ENCODE results near the gene PSMD14. TPM values are rescaled to one million over a fixed set of nuclear protein-coding genes. Genes with fewer than 3 reads are reported as not detected.

PSMD14 gene
- total RNA-seq, 1 donor from 2014 or later, result 36.0 TPM

DNA sequence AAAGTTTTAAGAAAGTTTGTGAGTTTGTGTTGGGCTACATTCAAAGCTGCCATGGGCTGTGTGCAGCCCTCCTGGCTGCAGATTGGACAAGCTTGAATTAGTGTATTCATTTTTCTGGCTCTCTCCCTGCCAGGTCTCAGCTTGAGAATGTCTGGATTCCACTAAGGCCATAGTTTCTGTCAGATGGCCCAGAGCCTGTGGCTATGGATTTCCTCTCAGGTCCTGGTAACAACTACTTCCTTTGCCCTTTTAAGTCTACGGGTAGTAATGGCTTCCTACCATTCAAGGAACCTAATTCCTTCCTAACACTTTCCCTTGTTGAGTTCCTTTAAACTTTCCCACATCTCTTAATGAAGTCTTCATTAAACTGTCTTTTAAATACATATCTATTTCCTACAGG lies 24.3 kb upstream of the PSMD14 start:
- Histone ChIP-seq H3K27me3 (ENCODE audit: control insufficient read depth in 3 of 3, insufficient read depth in 3 of 3, low read length in 3 of 3) (peaks cover 0 to 7% (median 4%) of the 10 kb centered on the region in 3 donors), H3K9ac (ENCODE audit: low read depth in 1 of 3, low read length in 3 of 3) (no peak overlapping the region), H3K27ac (ENCODE audit: low read depth, low read length) (no peak overlapping the region), H3K4me3 (ENCODE audit: low read length in 3 of 3) (no peak overlapping the region), H3K9me3 (ENCODE audit: control insufficient read depth in 3 of 3, low read length in 3 of 3) (peaks cover 0 to 3% (median 1%) of the 10 kb centered on the region in 3 donors), H3K36me3 (ENCODE audit: control insufficient read depth in 3 of 3, insufficient read depth in 3 of 3, low read length in 3 of 3) (no peaks in the 10 kb centered on the region), H3K4me1 (ENCODE audit: control insufficient read depth in 3 of 3, insufficient read depth in 3 of 3, low read length in 3 of 3) (no peaks in the 10 kb centered on the region)

DNA sequence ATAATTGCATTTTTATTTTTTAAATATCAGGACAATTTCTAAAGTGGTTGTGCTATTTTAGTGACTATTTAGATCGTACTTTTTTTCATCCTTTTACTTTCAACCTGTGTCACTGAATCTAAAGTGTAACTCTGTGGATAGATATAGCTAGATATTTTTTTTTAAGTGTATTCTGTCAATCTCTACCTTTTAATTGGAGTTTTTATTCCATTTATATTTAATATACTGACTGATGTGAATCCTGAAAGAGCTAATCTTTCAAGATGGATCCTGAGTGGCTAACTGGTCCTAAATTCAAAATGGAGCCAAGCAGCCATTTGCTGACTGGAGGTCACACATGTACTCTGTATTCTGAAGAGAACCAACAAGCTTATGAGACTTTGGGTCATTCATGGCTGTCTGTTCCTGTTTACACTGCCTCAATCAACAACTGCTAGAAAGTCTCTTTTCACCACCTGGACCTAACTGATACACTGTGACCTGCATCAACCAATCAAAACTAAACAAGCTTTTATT lies 4.6 kb upstream of the PSMD14 start:
- peaks cover 0 to 8% (median 0%) of the 10 kb centered on the region in 3 donors for H3K9me3 ChIP-seq (ENCODE audit: control insufficient read depth in 3 of 3, low read length in 3 of 3)
- H3K27ac ChIP-seq (ENCODE audit: low read depth, low read length), result no peak overlapping the region
- H3K27me3 ChIP-seq (ENCODE audit: control insufficient read depth in 3 of 3, insufficient read depth in 3 of 3, low read length in 3 of 3), result peaks cover 0 to 2% (median 0%) of the 10 kb centered on the region in 3 donors
- H3K36me3 ChIP-seq (ENCODE audit: control insufficient read depth in 3 of 3, insufficient read depth in 3 of 3, low read length in 3 of 3), result no peaks in the 10 kb centered on the region
- no peak overlapping the region for H3K9ac ChIP-seq (ENCODE audit: low read depth in 1 of 3, low read length in 3 of 3)
- H3K4me1 ChIP-seq (ENCODE audit: control insufficient read depth in 3 of 3, insufficient read depth in 3 of 3, low read length in 3 of 3), result peaks cover 0 to 2% (median 0%) of the 10 kb centered on the region in 3 donors
- no peak overlapping the region for H3K4me3 ChIP-seq (ENCODE audit: low read length in 3 of 3)

DNA sequence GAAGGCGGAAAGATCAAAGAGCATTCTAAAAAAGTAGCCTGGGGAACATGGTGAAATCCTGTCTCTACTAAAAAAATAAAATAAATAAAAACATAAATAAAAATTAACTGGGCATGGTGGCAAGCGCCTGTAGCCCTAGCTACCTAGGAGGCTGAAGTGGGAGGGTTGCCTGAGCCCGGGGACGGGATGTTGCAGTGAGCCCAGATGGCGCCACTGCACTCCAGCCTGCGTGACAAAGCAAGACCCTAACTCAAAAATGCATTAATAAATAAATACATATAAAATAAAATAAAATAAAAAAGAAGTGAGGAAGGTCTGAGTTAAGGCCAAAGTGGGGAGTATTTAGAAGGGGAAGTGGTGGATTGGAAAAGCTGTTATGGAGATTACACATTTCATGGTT lies 1.3 kb upstream of the PSMD14 start:
- Histone ChIP-seq H3K9me3 (ENCODE audit: control insufficient read depth in 3 of 3, low read length in 3 of 3) (peaks cover 0 to 8% (median 0%) of the 10 kb centered on the region in 3 donors), H3K4me1 (ENCODE audit: control insufficient read depth in 3 of 3, insufficient read depth in 3 of 3, low read length in 3 of 3) (peaks cover 6 to 7% (median 7%) of the 10 kb centered on the region in 3 donors), H3K36me3 (ENCODE audit: control insufficient read depth in 3 of 3, insufficient read depth in 3 of 3, low read length in 3 of 3) (no peaks in the 10 kb centered on the region), H3K27ac (ENCODE audit: low read depth, low read length) (no peak overlapping the region), H3K4me3 (ENCODE audit: low read length in 3 of 3) (no peak overlapping the region), H3K9ac (ENCODE audit: low read depth in 1 of 3, low read length in 3 of 3) (no peak overlapping the region), H3K27me3 (ENCODE audit: control insufficient read depth in 3 of 3, insufficient read depth in 3 of 3, low read length in 3 of 3) (no peaks in the 10 kb centered on the region)

- peak overlapping the region; percentile 89 to 96 (median 95) for H3K4me3 ChIP-seq (ENCODE audit: low read length in 3 of 3)
- no peaks in the 10 kb centered on the region for H3K27me3 ChIP-seq (ENCODE audit: control insufficient read depth in 3 of 3, insufficient read depth in 3 of 3, low read length in 3 of 3)
- H3K4me1 ChIP-seq (ENCODE audit: control insufficient read depth in 3 of 3, insufficient read depth in 3 of 3, low read length in 3 of 3), result peaks cover 6 to 7% (median 7%) of the 10 kb centered on the region in 3 donors
- peaks cover 0 to 8% (median 0%) of the 10 kb centered on the region in 3 donors for H3K9me3 ChIP-seq (ENCODE audit: control insufficient read depth in 3 of 3, low read length in 3 of 3)
- no peaks in the 10 kb centered on the region for H3K36me3 ChIP-seq (ENCODE audit: control insufficient read depth in 3 of 3, insufficient read depth in 3 of 3, low read length in 3 of 3)
- peak overlapping the region; percentile 69 to 90 (median 89) for H3K9ac ChIP-seq (ENCODE audit: low read depth in 1 of 3, low read length in 3 of 3)
- H3K27ac ChIP-seq (ENCODE audit: low read depth, low read length), result peak overlapping the region; percentile 79
These were observed 549 bp upstream of the PSMD14 start for GRCh38 chr2:161307676-161308075.

DNA sequence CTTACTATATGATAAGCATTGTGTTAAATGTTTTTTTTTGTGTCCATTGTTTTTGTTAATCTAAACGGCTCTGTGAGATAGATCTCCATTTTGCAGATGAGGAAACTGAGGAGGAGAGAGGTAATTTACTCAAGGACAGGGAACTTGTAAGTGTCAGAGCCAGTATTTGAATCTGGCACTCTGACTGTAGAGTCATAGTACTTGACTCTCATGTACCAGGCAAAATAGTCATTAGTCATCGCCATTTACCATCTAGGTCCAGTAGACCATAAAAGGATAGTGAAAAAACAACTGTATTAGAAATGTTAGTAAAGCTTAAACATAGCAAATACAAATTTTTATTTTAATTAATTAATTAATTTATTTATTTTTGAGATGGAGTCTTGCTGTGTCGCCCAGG lies 4.8 kb downstream of the PSMD14 start:
- H3K9me3 ChIP-seq (ENCODE audit: control insufficient read depth in 3 of 3, low read length in 3 of 3), result no peaks in the 10 kb centered on the region
- no peak overlapping the region for H3K4me3 ChIP-seq (ENCODE audit: low read length in 3 of 3)
- H3K27me3 ChIP-seq (ENCODE audit: control insufficient read depth in 3 of 3, insufficient read depth in 3 of 3, low read length in 3 of 3), result no peaks in the 10 kb centered on the region

GRCh38 chr2:161315380-161315779 lies 7.2 kb downstream of the PSMD14 start:
- Histone ChIP-seq H3K27ac (ENCODE audit: low read depth, low read length) (no peak overlapping the region), H3K4me1 (ENCODE audit: control insufficient read depth in 3 of 3, insufficient read depth in 3 of 3, low read length in 3 of 3) (peaks cover 0 to 4% (median 2%) of the 10 kb centered on the region in 3 donors), H3K9me3 (ENCODE audit: control insufficient read depth in 3 of 3, low read length in 3 of 3) (no peaks in the 10 kb centered on the region), H3K36me3 (ENCODE audit: control insufficient read depth in 3 of 3, insufficient read depth in 3 of 3, low read length in 3 of 3) (no peaks in the 10 kb centered on the region), H3K4me3 (ENCODE audit: low read length in 3 of 3) (no peak overlapping the region), H3K27me3 (ENCODE audit: control insufficient read depth in 3 of 3, insufficient read depth in 3 of 3, low read length in 3 of 3) (no peaks in the 10 kb centered on the region), H3K9ac (ENCODE audit: low read depth in 1 of 3, low read length in 3 of 3) (no peak overlapping the region)

More for the DNA sequence above, 4.8 kb downstream of the PSMD14 start:
- no peak overlapping the region for H3K27ac ChIP-seq (ENCODE audit: low read depth, low read length)
- peaks cover 7 to 10% (median 7%) of the 10 kb centered on the region in 3 donors for H3K4me1 ChIP-seq (ENCODE audit: control insufficient read depth in 3 of 3, insufficient read depth in 3 of 3, low read length in 3 of 3)
- H3K9ac ChIP-seq (ENCODE audit: low read depth in 1 of 3, low read length in 3 of 3), result no peak overlapping the region
- no peaks in the 10 kb centered on the region for H3K36me3 ChIP-seq (ENCODE audit: control insufficient read depth in 3 of 3, insufficient read depth in 3 of 3, low read length in 3 of 3)

DNA sequence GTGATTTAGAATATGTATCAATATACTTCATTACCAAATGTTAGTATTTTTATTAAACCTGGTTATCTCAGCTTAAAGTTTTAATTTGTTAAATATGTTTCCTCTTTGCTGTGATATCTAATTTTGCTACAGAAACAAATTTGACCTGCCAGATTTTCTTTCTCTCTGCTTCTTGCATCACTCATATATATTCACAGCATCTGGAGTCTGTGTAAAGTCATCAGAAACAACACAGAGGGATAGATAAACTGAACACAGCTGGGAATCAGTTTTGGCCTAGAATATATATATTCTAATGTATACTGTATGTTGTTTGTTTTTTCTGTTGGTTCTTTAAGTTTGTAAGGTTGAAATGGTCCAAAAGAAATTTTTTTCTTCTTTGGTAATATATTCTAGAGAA lies 8.5 kb downstream of the PSMD14 start:
- Histone ChIP-seq H3K9ac (ENCODE audit: low read depth in 1 of 3, low read length in 3 of 3) (no peak overlapping the region), H3K4me3 (ENCODE audit: low read length in 3 of 3) (no peak overlapping the region), H3K36me3 (ENCODE audit: control insufficient read depth in 3 of 3, insufficient read depth in 3 of 3, low read length in 3 of 3) (peaks cover 0 to 4% (median 3%) of the 10 kb centered on the region in 3 donors), H3K4me1 (ENCODE audit: control insufficient read depth in 3 of 3, insufficient read depth in 3 of 3, low read length in 3 of 3) (peaks cover 0 to 4% (median 2%) of the 10 kb centered on the region in 3 donors), H3K27me3 (ENCODE audit: control insufficient read depth in 3 of 3, insufficient read depth in 3 of 3, low read length in 3 of 3) (no peaks in the 10 kb centered on the region), H3K27ac (ENCODE audit: low read depth, low read length) (no peak overlapping the region), H3K9me3 (ENCODE audit: control insufficient read depth in 3 of 3, low read length in 3 of 3) (no peaks in the 10 kb centered on the region)

DNA sequence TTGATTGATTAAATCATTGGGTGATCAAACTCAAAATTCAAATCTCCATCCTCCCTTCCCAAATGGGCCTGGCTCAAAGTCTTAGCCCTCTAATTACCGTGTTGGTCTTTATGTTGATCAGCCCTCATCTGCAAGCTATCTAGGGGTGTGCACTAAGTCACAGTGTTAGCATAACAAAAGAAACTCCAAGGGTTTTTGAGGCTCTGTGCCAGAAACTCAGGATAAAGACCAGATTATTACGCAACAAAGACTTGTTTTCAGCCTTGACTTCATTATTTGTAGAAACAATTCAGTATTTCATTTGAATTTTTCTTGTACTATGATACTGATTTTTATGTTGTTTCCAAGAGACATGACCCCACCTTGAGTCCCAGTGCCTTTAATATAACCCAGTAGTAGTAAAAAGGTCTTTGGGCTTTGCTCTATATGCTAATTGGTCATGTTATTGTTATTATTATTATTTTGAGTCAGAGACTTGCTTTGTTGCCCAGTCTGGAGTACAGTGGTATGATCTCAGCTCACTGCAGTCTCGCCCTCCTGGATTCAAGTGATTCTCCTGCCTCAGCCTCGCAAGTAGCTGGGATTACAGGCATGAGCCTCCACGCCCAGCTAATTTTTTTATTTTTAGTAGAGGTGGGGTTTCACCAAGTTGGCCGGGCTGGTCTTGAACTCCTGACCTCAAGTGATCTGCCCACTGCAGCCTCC lies 13.9 kb downstream of the PSMD14 start:
- Histone ChIP-seq H3K4me3 (ENCODE audit: low read length in 3 of 3) (no peak overlapping the region), H3K4me1 (ENCODE audit: control insufficient read depth in 3 of 3, insufficient read depth in 3 of 3, low read length in 3 of 3) (no peaks in the 10 kb centered on the region), H3K9ac (ENCODE audit: low read depth in 1 of 3, low read length in 3 of 3) (no peak overlapping the region), H3K27ac (ENCODE audit: low read depth, low read length) (no peak overlapping the region), H3K9me3 (ENCODE audit: control insufficient read depth in 3 of 3, low read length in 3 of 3) (no peaks in the 10 kb centered on the region), H3K27me3 (ENCODE audit: control insufficient read depth in 3 of 3, insufficient read depth in 3 of 3, low read length in 3 of 3) (no peaks in the 10 kb centered on the region), H3K36me3 (ENCODE audit: control insufficient read depth in 3 of 3, insufficient read depth in 3 of 3, low read length in 3 of 3) (peaks cover 0 to 5% (median 4%) of the 10 kb centered on the region in 3 donors)

DNA sequence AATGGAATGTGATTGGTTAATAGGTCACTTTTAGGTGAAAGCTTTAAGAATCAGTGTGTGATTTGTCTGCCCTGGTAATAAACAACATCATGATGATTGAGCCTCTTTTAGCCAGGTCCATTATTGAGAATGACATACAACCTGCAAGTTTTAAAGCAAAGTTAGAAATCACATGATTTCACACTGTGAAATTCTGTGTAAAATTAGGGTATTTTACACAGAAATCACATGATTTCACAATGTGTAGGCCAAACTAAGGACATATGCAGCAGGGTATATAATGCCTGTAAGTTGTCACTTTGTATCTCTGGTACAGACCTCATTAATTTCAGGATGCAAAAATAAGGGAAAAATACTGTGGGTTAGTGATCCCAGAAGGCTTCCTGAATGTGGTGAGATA lies 16.7 kb downstream of the PSMD14 start:
- no peak overlapping the region for H3K27ac ChIP-seq (ENCODE audit: low read depth, low read length)
- H3K4me3 ChIP-seq (ENCODE audit: low read length in 3 of 3), result no peak overlapping the region
- H3K4me1 ChIP-seq (ENCODE audit: control insufficient read depth in 3 of 3, insufficient read depth in 3 of 3, low read length in 3 of 3), result no peaks in the 10 kb centered on the region
- peaks cover 0 to 5% (median 4%) of the 10 kb centered on the region in 3 donors for H3K36me3 ChIP-seq (ENCODE audit: control insufficient read depth in 3 of 3, insufficient read depth in 3 of 3, low read length in 3 of 3)
- no peak overlapping the region for H3K9ac ChIP-seq (ENCODE audit: low read depth in 1 of 3, low read length in 3 of 3)
- no peaks in the 10 kb centered on the region for H3K9me3 ChIP-seq (ENCODE audit: control insufficient read depth in 3 of 3, low read length in 3 of 3)
- H3K27me3 ChIP-seq (ENCODE audit: control insufficient read depth in 3 of 3, insufficient read depth in 3 of 3, low read length in 3 of 3), result no peaks in the 10 kb centered on the region

GRCh38 chr2:161327582-161327981 lies 19.4 kb downstream of the PSMD14 start:
- no peak overlapping the region for H3K9ac ChIP-seq (ENCODE audit: low read depth in 1 of 3, low read length in 3 of 3)
- no peaks in the 10 kb centered on the region for H3K9me3 ChIP-seq (ENCODE audit: control insufficient read depth in 3 of 3, low read length in 3 of 3)
- H3K4me3 ChIP-seq (ENCODE audit: low read length in 3 of 3), result no peak overlapping the region
- no peaks in the 10 kb centered on the region for H3K36me3 ChIP-seq (ENCODE audit: control insufficient read depth in 3 of 3, insufficient read depth in 3 of 3, low read length in 3 of 3)
- H3K4me1 ChIP-seq (ENCODE audit: control insufficient read depth in 3 of 3, insufficient read depth in 3 of 3, low read length in 3 of 3), result no peaks in the 10 kb centered on the region
- no peaks in the 10 kb centered on the region for H3K27me3 ChIP-seq (ENCODE audit: control insufficient read depth in 3 of 3, insufficient read depth in 3 of 3, low read length in 3 of 3)
- no peak overlapping the region for H3K27ac ChIP-seq (ENCODE audit: low read depth, low read length)
